ENCODE results near the gene GPR155. TPM values are rescaled to one million over a fixed set of nuclear protein-coding genes. Genes with fewer than 3 reads are reported as not detected.
"Not testable (repeated sequence)": the region's sequence is repeated elsewhere in the genome, so short reads cannot be mapped to it uniquely, and the experiment has no call there.

The GPR155 gene
- total RNA-seq, 5 donors from 2014 or later (not counting 1 experiment from before 2014, with no cell fraction given) = 12.4 to 25.2 (median 17.8) TPM

- POLR2A ChIA-PET = interaction anchor here in 1 of 2 donors (0.7 kb wide), 1 partner anchor 12 kb away, joined by 4 read pairs; no protein-coding TSS in a partner anchor
- ATAC-seq (replicated peaks in 1 of 4) = not testable (repeated sequence)
These were observed 98.1 kb downstream of the GPR155 start for GRCh38 chr2:174388706-174389105.

GRCh38 chr2:174385201-174385600 lies 101.6 kb downstream of the GPR155 start:
- CTCF ChIA-PET = no interaction called here
- WGBS (ENCODE audit: insufficient coverage) = 100% methylated on average over 1 of the region's 3 CpGs
- POLR2A ChIA-PET = no interaction called here
- Mint-ChIP-seq H3K4me1 (peaks cover 26 to 31% (median 31%) of the 10 kb centered on the region in 3 donors), H3K36me3 (peaks cover 54% of the 10 kb centered on the region), H3K9me3 (no peaks in the 10 kb centered on the region), H3K4me3 (no peak overlapping the region), H3K27me3 (no peaks in the 10 kb centered on the region), H3K27ac (no peak overlapping the region)
- Histone ChIP-seq H3K9me3 (no peaks in the 10 kb centered on the region), H3K27me3 (replicated peaks in 1 of 2; ENCODE audit: control insufficient read depth in 2 of 2, extremely low read depth in 1 of 2, insufficient read depth in 2 of 2, low read length in 1 of 2) (no peaks in the 10 kb centered on the region), H3K4me3 (ENCODE audit: control insufficient read depth in 1 of 2, extremely low read depth in 1 of 2, low read length in 1 of 2) (no peak overlapping the region), H3K36me3 (ENCODE audit: control insufficient read depth in 2 of 2, extremely low read depth in 1 of 2, insufficient read depth in 1 of 2, low read length in 1 of 2) (peaks cover 3 to 51% of the 10 kb centered on the region in 2 donors), H3K4me1 (ENCODE audit: control insufficient read depth in 1 of 2, extremely low read depth in 1 of 2, insufficient read depth in 2 of 2, low read length in 2 of 2) (no peaks in the 10 kb centered on the region), H3K27ac (ENCODE audit: low read length) (no peak overlapping the region)
- ATAC-seq (replicated peaks in 1 of 4) = no peak
- DNase-seq = no peak

More at GRCh38 chr2:174388706-174389105, 98.1 kb downstream of the GPR155 start:
- H3K27ac ChIP-seq (ENCODE audit: low read length); H3K27me3 ChIP-seq (replicated peaks in 1 of 2; ENCODE audit: control insufficient read depth in 2 of 2, extremely low read depth in 1 of 2, insufficient read depth in 2 of 2, low read length in 1 of 2); H3K9me3 ChIP-seq; H3K4me3 Mint-ChIP-seq; CTCF ChIA-PET; H3K4me1 ChIP-seq (ENCODE audit: control insufficient read depth in 1 of 2, extremely low read depth in 1 of 2, insufficient read depth in 2 of 2, low read length in 2 of 2); H3K27me3 Mint-ChIP-seq; H3K9me3 Mint-ChIP-seq; DNase-seq; H3K27ac Mint-ChIP-seq; H3K4me3 ChIP-seq (ENCODE audit: control insufficient read depth in 1 of 2, extremely low read depth in 1 of 2, low read length in 1 of 2): not testable (repeated sequence)
- peaks cover 50 to 52% (median 51%) of the 10 kb centered on the region in 3 donors for H3K4me1 Mint-ChIP-seq
- 100% methylated on average over 1 of the region's 3 CpGs for WGBS (ENCODE audit: insufficient coverage)
- H3K36me3 Mint-ChIP-seq = peaks cover 64% of the 10 kb centered on the region
- peaks cover 6 to 44% of the 10 kb centered on the region in 2 donors for H3K36me3 ChIP-seq (ENCODE audit: control insufficient read depth in 2 of 2, extremely low read depth in 1 of 2, insufficient read depth in 1 of 2, low read length in 1 of 2)

GRCh38 chr2:174383796-174384195 lies 103.0 kb downstream of the GPR155 start:
- POLR2A ChIA-PET = interaction anchor here (0.6 to 0.7 kb wide), 5 partner anchors 23 to 944 kb away, joined by 3 to 7 read pairs (median 4); no protein-coding TSS in a partner anchor

More at GRCh38 chr2:174383796-174384195, 103.0 kb downstream of the GPR155 start:
- Mint-ChIP-seq H3K36me3 (peaks cover 46% of the 10 kb centered on the region), H3K9me3 (no peaks in the 10 kb centered on the region), H3K27me3 (no peaks in the 10 kb centered on the region), H3K4me3 (no peak overlapping the region), H3K27ac (no peak overlapping the region), H3K4me1 (peaks cover 14 to 22% (median 18%) of the 10 kb centered on the region in 3 donors)
- DNase-seq = no peak
- no CpG with 5 or more reads among the region's 1 CpG for WGBS (ENCODE audit: insufficient coverage)
- Histone ChIP-seq H3K4me1 (ENCODE audit: control insufficient read depth in 1 of 2, extremely low read depth in 1 of 2, insufficient read depth in 2 of 2, low read length in 2 of 2) (no peaks in the 10 kb centered on the region), H3K9me3 (no peaks in the 10 kb centered on the region), H3K4me3 (ENCODE audit: control insufficient read depth in 1 of 2, extremely low read depth in 1 of 2, low read length in 1 of 2) (no peak overlapping the region), H3K27ac (ENCODE audit: low read length) (no peak overlapping the region), H3K27me3 (replicated peaks in 1 of 2; ENCODE audit: control insufficient read depth in 2 of 2, extremely low read depth in 1 of 2, insufficient read depth in 2 of 2, low read length in 1 of 2) (no peaks in the 10 kb centered on the region), H3K36me3 (ENCODE audit: control insufficient read depth in 2 of 2, extremely low read depth in 1 of 2, insufficient read depth in 1 of 2, low read length in 1 of 2) (peaks cover 3 to 53% of the 10 kb centered on the region in 2 donors)
- CTCF ChIA-PET = interaction anchor here in 1 of 2 donors (0.6 kb wide), 1 partner anchor 16 kb away, joined by 3 read pairs; no protein-coding TSS in a partner anchor
- ATAC-seq (replicated peaks in 1 of 4) = no peak

Other genes starting within 250 kb of the GPR155 start
- gene OLA1, start 238.5 kb downstream of the GPR155 start, total RNA-seq = 10 to 100 TPM; 32.1 to 46.1 (median 38.1) TPM
- not detected for gene SP9, start 152.1 kb downstream of the GPR155 start, total RNA-seq
- gene SCRN3, start 91.3 kb downstream of the GPR155 start, total RNA-seq = 10 to 100 TPM; 11.3 to 17.9 (median 14.8) TPM
- 100 to 1,000 TPM; 349 to 412 (median 372) TPM for gene WIPF1, start 110.8 kb upstream of the GPR155 start, total RNA-seq